A673 (cell line): ENCODE data around the gene KRT7. TPM values are rescaled to one million over a fixed set of nuclear protein-coding genes. Genes with fewer than 3 reads are reported as not detected.
"Not testable (repeated sequence)": the region's sequence is repeated elsewhere in the genome, so short reads cannot be mapped to it uniquely, and the experiment has no call there.

ENCODE experiments used
- BruUV-seq: library from RNA; stranded (reverse); fragments of 400-500 nt; replicated peaks from 2 replicates; lab custom pipeline; 2021; lab: Mats Ljungman, UMichigan
- CTCF ChIA-PET: fragments of 300-600 bp; sonication (Branson Sonifier 250); formaldehyde crosslinking; loops from one replicate; lab custom pipeline; 2022; ENCODE audit warnings: antibody characterized with exemption; lab: Charles Lee
- POLR2A ChIA-PET: fragments of 300-600 bp; sonication (Branson Sonifier 250); formaldehyde crosslinking; loops from one replicate; lab custom pipeline; 2022; ENCODE audit warnings: antibody characterized with exemption; ENCODE audit not compliant: low non-redundant PET; lab: Charles Lee
- DNase-seq: peaks from one replicate; pipeline ENCODE4 v3.0.0-alpha.2; 2015; ENCODE audit warnings: low spot score
- H3K27ac ChIP-seq: fragments of 200-600 bp; sonication (generic); 2 replicates; pipeline ENCODE4 v1.5.1; 2016; ENCODE audit warnings: mixed run types, low read depth, mild to moderate bottlenecking, mixed read lengths, antibody characterized with exemption, low read length; ENCODE audit not compliant: poor library complexity, severe bottlenecking
- H3K27me3 ChIP-seq: fragments of 200-600 bp; sonication (generic); replicated peaks from 2 replicates; pipeline ENCODE4 v1.6.1; 2017; ENCODE audit warnings: mixed run types, low read depth, mild to moderate bottlenecking, mixed read lengths, antibody characterized with exemption, low read length; ENCODE audit not compliant: insufficient read depth, poor library complexity
- H3K36me3 ChIP-seq: fragments of 200-600 bp; sonication (generic); 2 replicates; pipeline ENCODE4 v1.6.1; 2016; ENCODE audit warnings: mixed run types, mild to moderate bottlenecking, mixed read lengths, antibody characterized with exemption, low read length; ENCODE audit not compliant: insufficient read depth, poor library complexity, severe bottlenecking
- H3K4me1 ChIP-seq: fragments of 200-600 bp; sonication (generic); 2 replicates; pipeline ENCODE4 v1.6.1; 2017; ENCODE audit warnings: mixed run types, mild to moderate bottlenecking, mixed read lengths, antibody characterized with exemption, low read length; ENCODE audit not compliant: insufficient read depth, poor library complexity, severe bottlenecking
- H3K4me3 ChIP-seq: fragments of 200-600 bp; sonication (generic); 2 replicates; pipeline ENCODE4 v1.5.1; 2016; ENCODE audit warnings: low read depth, mixed run types, mild to moderate bottlenecking, mixed read lengths, low read length; ENCODE audit not compliant: poor library complexity, severe bottlenecking
- H3K9me3 ChIP-seq: fragments of 200-600 bp; sonication (generic); 2 replicates; pipeline ENCODE4 v1.6.1; 2016; ENCODE audit warnings: mixed run types, low read depth, mild to moderate bottlenecking, mixed read lengths, antibody characterized with exemption, low read length; ENCODE audit not compliant: poor library complexity, severe bottlenecking
- CTCF ChIP-seq: fragments of 300-800, 200-600 bp; sonication (generic); conservative IDR thresholded peaks from 2 replicates; pipeline ENCODE4 v1.5.1; 2017; ENCODE audit warnings: low read depth, mild to moderate bottlenecking, antibody characterized with exemption, low read length, moderate library complexity, mixed read lengths
- EZH2 ChIP-seq: fragments of 200-600 bp; sonication (generic); IDR thresholded peaks from 2 replicates; pipeline ENCODE4 v1.6.1; 2017; ENCODE audit warnings: borderline replicate concordance, low read depth, mild to moderate bottlenecking, mixed read lengths, antibody characterized with exemption, low read length; ENCODE audit not compliant: poor library complexity, severe bottlenecking
- intact Hi-C: fragments of 100-400 bp; cut with micrococcal nuclease; formaldehyde crosslinking; loops from one replicate; pipeline ENCODE4 v1.10.0; 2022; ENCODE audit not compliant: unreplicated experiment
- total RNA-seq: library from RNA; stranded (reverse); gene quantifications from 2 replicates; pipeline ENCODE4 v1.2.3, GENCODE V29; 2021

The KRT7 gene
- total RNA-seq, 1 experiment from 2014 or later = 1.0 TPM

- Histone ChIP-seq H3K27ac (no peak overlapping the region), H3K9me3 (no peaks in the 10 kb centered on the region), H3K4me3 (no peak overlapping the region), H3K27me3 (peaks cover 4% of the 10 kb centered on the region), H3K36me3 (no peaks in the 10 kb centered on the region), H3K4me1 (no peaks in the 10 kb centered on the region)
- no TSS peak for BruUV-seq
- POLR2A ChIA-PET = no interaction called here
- DNase-seq = no peak
- TF ChIP-seq EZH2 = no peak
- TF ChIP-seq CTCF = no peak
- CTCF ChIA-PET = no interaction called here
- intact Hi-C loops = no loop called here
Measured at GRCh38 chr12:52238207-52238840, 5.3 kb downstream of the KRT7 start.

GRCh38 chr12:52238916-52239646 lies 6.0 kb downstream of the KRT7 start:
- no peaks in the 10 kb centered on the region for H3K9me3 ChIP-seq
- ChIA-PET CTCF (no interaction called here), POLR2A (no interaction called here)
- H3K27me3 ChIP-seq = no peaks in the 10 kb centered on the region
- TF ChIP-seq EZH2 (no peak), CTCF (no peak)
- H3K36me3 ChIP-seq = no peaks in the 10 kb centered on the region
- no peak for DNase-seq
- H3K27ac ChIP-seq = no peak overlapping the region
- BruUV-seq = no TSS peak
- no peaks in the 10 kb centered on the region for H3K4me1 ChIP-seq
- intact Hi-C loops = no loop called here
- H3K4me3 ChIP-seq = no peak overlapping the region

DNA sequence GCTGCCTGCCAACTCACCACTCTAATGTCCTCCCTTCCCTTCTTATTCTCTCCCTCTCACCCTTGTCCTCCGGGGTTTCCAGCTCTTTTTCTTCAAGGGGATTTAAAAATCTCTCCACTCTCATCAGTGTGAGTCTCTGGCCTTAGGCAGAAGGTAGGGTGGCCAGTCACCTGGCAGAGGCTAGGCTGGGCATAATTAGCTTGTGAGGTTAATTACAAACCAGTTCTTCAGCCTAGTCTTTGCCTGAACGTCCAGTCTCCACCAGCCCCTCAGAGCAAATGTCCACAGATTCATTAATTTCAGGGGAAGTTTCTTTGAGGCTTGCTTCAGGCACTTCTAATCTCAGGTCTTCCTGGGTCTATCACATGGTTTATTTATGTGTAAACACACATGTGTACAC lies 6.7 kb downstream of the KRT7 start:
- H3K36me3 ChIP-seq = no peaks in the 10 kb centered on the region
- no peaks in the 10 kb centered on the region for H3K9me3 ChIP-seq
- CTCF ChIA-PET = no interaction called here
- H3K27me3 ChIP-seq = no peaks in the 10 kb centered on the region
- intact Hi-C loops = no loop called here
- no peak for DNase-seq
- TF ChIP-seq EZH2 (no peak), CTCF (no peak)
- H3K4me1 ChIP-seq = no peaks in the 10 kb centered on the region
- no peak overlapping the region for H3K27ac ChIP-seq
- H3K4me3 ChIP-seq = no peak overlapping the region
- BruUV-seq = no TSS peak
- POLR2A ChIA-PET = no interaction called here

DNA sequence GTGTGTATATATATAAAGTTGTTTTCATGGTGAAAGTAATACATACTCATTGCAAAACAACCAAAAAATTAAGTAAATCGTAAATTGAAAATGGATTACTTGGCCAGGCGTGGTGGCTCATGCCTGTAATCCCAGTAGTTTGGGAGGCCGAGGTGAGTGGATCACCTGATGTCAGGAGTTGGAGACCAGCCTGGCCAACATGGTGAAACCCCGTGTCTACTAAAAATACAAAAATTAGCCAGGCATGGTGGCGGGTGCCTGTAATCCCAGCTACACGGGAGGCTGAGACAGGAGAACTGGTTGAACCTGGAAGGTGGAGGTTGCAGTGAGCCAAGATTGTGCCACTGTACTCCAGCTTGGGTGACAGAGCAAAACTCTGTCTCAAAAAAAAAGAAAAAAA lies 7.2 kb downstream of the KRT7 start:
- H3K9me3 ChIP-seq, DNase-seq, BruUV-seq, H3K36me3 ChIP-seq, intact Hi-C loops, CTCF ChIA-PET, H3K27me3 ChIP-seq, H3K4me1 ChIP-seq, H3K4me3 ChIP-seq, POLR2A ChIA-PET, H3K27ac ChIP-seq: not testable (repeated sequence)
